RWPE1 (cell line): ENCODE measurements around the gene NLRP4.

Experiments
- CTCF ChIA-PET: fragments of 350-600 bp; sonication (Branson Sonifier 250); formaldehyde crosslinking; extraction: SDS; loops from one replicate; lab custom pipeline; 2021; lab: Yijun Ruan, JAX
- POLR2A ChIA-PET: fragments of 400-600 bp; formaldehyde crosslinking; extraction: SDS; loops from one replicate; lab custom pipeline; 2020; ENCODE audit warnings: antibody characterized with exemption; ENCODE audit not compliant: low non-redundant PET; lab: Yijun Ruan, JAX
- DNase-seq: peaks from one replicate; pipeline ENCODE4 v3.0.0; 2012; ENCODE audit warnings: low spot score
- H3K27ac ChIP-seq: fragments of 450-650 bp; 2 replicates; pipeline ENCODE4 v1.5.1; 2017
- TF ChIP-seq, protein P1 (sequence below): fragments of 450-650 bp; conservative IDR thresholded peaks from 2 replicates; pipeline ENCODE4 v1.5.1; 2017; ENCODE audit warnings: low read depth, mild to moderate bottlenecking

The NLRP4 gene

DNA sequence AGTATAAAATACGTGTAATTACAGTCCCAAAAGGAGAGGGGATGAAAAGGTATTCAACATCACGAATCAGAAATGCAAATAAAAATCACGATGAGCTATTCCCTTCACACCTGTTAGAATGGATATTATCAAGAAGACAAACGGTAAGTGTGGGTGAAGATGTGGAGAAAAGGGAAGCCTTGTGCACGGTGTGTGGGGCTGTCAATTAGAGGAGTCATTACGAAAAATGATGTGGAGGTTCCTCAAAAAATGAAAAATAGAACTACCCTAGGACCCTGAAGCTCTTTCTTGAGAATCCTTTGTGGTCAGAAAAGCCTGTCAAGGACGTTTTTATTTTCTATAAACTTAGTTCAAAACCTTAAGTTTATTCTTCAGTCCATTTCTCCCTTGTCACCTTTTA, 23.9 kb upstream of the NLRP4 start:
- TF ChIP-seq, protein P1, sequence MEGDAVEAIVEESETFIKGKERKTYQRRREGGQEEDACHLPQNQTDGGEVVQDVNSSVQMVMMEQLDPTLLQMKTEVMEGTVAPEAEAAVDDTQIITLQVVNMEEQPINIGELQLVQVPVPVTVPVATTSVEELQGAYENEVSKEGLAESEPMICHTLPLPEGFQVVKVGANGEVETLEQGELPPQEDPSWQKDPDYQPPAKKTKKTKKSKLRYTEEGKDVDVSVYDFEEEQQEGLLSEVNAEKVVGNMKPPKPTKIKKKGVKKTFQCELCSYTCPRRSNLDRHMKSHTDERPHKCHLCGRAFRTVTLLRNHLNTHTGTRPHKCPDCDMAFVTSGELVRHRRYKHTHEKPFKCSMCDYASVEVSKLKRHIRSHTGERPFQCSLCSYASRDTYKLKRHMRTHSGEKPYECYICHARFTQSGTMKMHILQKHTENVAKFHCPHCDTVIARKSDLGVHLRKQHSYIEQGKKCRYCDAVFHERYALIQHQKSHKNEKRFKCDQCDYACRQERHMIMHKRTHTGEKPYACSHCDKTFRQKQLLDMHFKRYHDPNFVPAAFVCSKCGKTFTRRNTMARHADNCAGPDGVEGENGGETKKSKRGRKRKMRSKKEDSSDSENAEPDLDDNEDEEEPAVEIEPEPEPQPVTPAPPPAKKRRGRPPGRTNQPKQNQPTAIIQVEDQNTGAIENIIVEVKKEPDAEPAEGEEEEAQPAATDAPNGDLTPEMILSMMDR = no peak
- no peak for DNase-seq
- CTCF ChIA-PET = interaction anchor here (0.6 kb wide), 1 partner anchor 96 kb away, joined by 3 read pairs; no protein-coding TSS in a partner anchor
- POLR2A ChIA-PET = no interaction called here
- no peak overlapping the region for H3K27ac ChIP-seq

DNA sequence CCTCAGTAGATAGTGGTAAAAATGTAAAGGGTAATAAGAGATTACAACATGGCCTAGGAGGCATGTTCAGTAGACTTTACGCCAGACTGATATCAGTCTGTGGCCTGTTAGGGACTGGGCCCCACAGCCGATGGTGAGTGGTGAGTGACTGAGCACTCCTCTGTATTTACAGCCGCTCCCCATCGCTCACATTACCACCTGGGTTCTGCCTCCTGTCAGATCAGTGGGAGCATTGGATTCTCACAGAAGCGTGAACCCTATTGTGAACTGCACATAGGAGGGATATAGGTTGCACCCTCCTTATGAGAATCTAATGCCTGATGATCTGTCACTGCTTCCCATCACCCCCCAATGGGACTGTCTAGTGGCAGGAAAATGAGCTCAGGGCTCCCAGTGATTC, 22.4 kb upstream of the NLRP4 start:
- POLR2A ChIA-PET = no interaction called here
- CTCF ChIA-PET = no interaction called here
- DNase-seq = no peak
- no peak overlapping the region for H3K27ac ChIP-seq
- TF ChIP-seq, protein P1 = no peak

DNA sequence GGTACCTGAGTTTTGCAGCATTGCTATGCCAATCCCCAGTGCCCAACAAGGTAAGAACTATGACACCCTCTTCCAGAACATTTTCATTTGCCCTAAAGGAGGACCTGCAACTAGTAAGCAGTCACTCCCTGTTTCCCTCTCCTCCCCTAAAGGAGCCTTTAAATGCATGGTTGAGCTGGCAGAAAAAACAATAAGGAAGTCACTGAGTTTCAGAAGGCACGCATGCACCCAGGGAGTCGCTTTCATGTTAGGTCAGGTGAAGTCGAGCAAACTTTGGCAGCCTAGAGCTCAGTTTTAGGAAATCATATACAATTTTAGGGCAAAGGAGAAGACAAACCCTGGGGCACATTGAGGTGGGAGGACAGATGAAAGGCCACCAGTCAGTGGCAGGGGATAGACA, 16.3 kb upstream of the NLRP4 start:
- no peak for DNase-seq
- POLR2A ChIA-PET = no interaction called here
- CTCF ChIA-PET = no interaction called here
- TF ChIP-seq, protein P1 = no peak
- no peak overlapping the region for H3K27ac ChIP-seq

DNA sequence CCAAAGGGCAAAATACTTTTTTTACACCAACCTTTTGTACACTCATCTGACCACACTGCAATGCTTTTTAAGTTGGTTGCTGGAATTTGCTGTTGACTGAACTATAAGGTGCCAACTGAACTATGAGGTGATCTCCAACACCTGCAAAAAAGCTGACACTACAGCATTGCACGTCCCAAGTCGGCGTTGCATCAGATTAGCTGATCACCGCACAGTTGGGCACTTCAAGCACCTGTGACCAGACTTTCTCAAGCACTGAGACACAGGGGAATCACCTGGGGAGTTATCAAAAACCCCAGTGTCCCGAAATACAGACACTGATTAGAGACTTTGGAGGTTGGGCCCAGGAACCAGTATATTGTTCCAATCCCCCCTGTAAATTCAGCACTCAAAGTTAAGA, 5.7 kb upstream of the NLRP4 start:
- ChIA-PET POLR2A (no interaction called here), CTCF (interaction anchor here (0.6 kb wide), 1 partner anchor 308 kb away, joined by 4 read pairs; no protein-coding TSS in a partner anchor)
- TF ChIP-seq, protein P1 = no peak
- H3K27ac ChIP-seq = no peak overlapping the region
- no peak for DNase-seq

DNA sequence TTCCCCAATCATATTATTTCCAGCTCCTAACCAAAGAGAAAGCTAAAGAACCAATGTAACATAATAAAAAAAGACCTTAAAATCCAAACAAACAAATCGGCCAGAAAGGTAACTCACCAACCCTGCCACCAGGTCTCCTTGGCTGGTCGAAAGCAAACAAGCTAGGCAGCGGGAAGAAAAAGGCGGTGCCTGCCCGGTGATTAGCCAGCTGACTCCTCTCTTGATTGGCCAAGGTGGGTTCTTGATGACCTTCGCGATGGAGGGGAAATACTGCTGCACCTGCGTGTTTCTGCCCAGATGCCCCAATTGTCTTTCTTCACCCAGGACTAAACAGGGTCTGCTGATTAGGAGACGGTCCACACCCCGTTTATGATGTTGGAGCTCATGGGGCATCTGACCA, 4.5 kb upstream of the NLRP4 start, which contains the start of gene NLRP11:
NLRP11 (minus strand) TSS at position 154 of the 400 bp plus-strand sequence. CDS start 13,825 bp downstream, outside the sequence.
- CTCF ChIA-PET = no interaction called here
- no peak for DNase-seq
- no peak within 1 kb of the TSS for H3K27ac ChIP-seq
- TF ChIP-seq, protein P1 = no peak
- POLR2A ChIA-PET = no interaction called here

DNA sequence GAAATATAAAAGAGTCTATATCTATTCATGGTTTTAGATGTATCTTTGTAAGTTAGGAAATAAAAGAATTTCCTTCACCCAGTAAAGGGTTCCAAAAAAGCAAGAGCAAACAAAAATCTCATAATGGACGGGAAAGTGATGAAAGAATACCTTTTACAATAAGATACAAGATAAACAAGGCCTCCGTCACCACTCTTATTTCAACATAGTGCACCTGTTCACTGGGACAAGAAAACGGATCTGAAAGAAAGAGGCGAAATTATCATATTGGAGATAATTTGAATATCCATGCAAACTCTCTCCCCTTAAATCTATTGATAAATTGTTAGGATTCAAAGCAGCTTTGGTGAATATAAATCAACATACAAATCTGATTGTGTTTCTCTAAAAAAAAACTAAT, 3.7 kb upstream of the NLRP4 start:
- ChIA-PET POLR2A (no interaction called here), CTCF (no interaction called here)
- no peak overlapping the region for H3K27ac ChIP-seq
- TF ChIP-seq, protein P1 = no peak
- DNase-seq = no peak
